Activated CD4-positive, alpha-beta T cell treated with anti-CD3 and anti-CD28 coated beads for 48 hours (primary cell): Measurements from ENCODE around the gene HUS1B.
"Not testable (repeated sequence)": the region's sequence is repeated elsewhere in the genome, so short reads cannot be mapped to it uniquely, and the experiment has no call there.

Experiments
- DNase-seq: peaks from one replicate; pipeline ENCODE4 v3.0.0-alpha.2; 2020

Gene HUS1B

GRCh38 chr6:677919-678318 lies 21.0 kb upstream of the HUS1B start:
- DNase-seq, result no peak

- DNase-seq, result no peak
Measured at GRCh38 chr6:674956-675355, 18.1 kb upstream of the HUS1B start.

- no peak for DNase-seq
Measured at GRCh38 chr6:674406-674805, 17.5 kb upstream of the HUS1B start.

GRCh38 chr6:667253-667927 lies 10.5 kb upstream of the HUS1B start:
- DNase-seq, result no peak

GRCh38 chr6:665403-666267 lies 8.7 kb upstream of the HUS1B start:
- DNase-seq, result no peak

- not testable (repeated sequence) for DNase-seq
Measured at GRCh38 chr6:663788-664187, 6.9 kb upstream of the HUS1B start.

GRCh38 chr6:659716-660581 lies 3.0 kb upstream of the HUS1B start:
- DNase-seq, result peak; percentile 26

- no peak for DNase-seq
Measured at GRCh38 chr6:658244-658643, 1.3 kb upstream of the HUS1B start.

GRCh38 chr6:657743-658142 lies 843 bp upstream of the HUS1B start:
- DNase-seq, result no peak

GRCh38 chr6:654136-654535 lies 2.8 kb downstream of the HUS1B start:
- DNase-seq, result no peak

- DNase-seq, result peak; percentile 9
Measured at GRCh38 chr6:652865-653264, 4.0 kb downstream of the HUS1B start.

GRCh38 chr6:650098-650497 lies 6.8 kb downstream of the HUS1B start:
- no peak for DNase-seq

GRCh38 chr6:642805-643204 lies 14.1 kb downstream of the HUS1B start:
- no peak for DNase-seq

- DNase-seq, result no peak
Measured at GRCh38 chr6:641225-641985, 15.5 kb downstream of the HUS1B start.

GRCh38 chr6:636488-636887 lies 20.4 kb downstream of the HUS1B start:
- peak; percentile 7 for DNase-seq

- no peak for DNase-seq
Measured at GRCh38 chr6:635233-635632, 21.7 kb downstream of the HUS1B start.

GRCh38 chr6:633611-634010 lies 23.3 kb downstream of the HUS1B start:
- no peak for DNase-seq

- no peak for DNase-seq
Measured at GRCh38 chr6:628766-629165, 28.1 kb downstream of the HUS1B start.

GRCh38 chr6:626236-626635 lies 30.7 kb downstream of the HUS1B start:
- no peak for DNase-seq

GRCh38 chr6:624979-625378 lies 31.9 kb downstream of the HUS1B start:
- no peak for DNase-seq

GRCh38 chr6:622462-622861 lies 34.4 kb downstream of the HUS1B start:
- no peak for DNase-seq

GRCh38 chr6:621931-622330 lies 35.0 kb downstream of the HUS1B start:
- DNase-seq, result no peak

GRCh38 chr6:620950-621349 lies 36.0 kb downstream of the HUS1B start:
- no peak for DNase-seq
